GM21515 (cell line): ENCODE data around the gene KCND3.
"Not testable (repeated sequence)": the region's sequence is repeated elsewhere in the genome, so short reads cannot be mapped to it uniquely, and the experiment has no call there.

Experiments used
- ATAC-seq: cut with Tn5 transposase; IDR thresholded peaks from one replicate; pipeline ENCODE4 v1.9.1; 2021; ENCODE audit not compliant: unreplicated experiment

KCND3 gene

GRCh38 chr1:111818546-111818945, 170.9 kb downstream of the KCND3 start:
- ATAC-seq, result no peak

- no peak for ATAC-seq
Observed at GRCh38 chr1:111818081-111818480, 171.4 kb downstream of the KCND3 start.

- ATAC-seq, result no peak
Observed at GRCh38 chr1:111814642-111815041, 174.8 kb downstream of the KCND3 start.

GRCh38 chr1:111814305-111814628, 175.2 kb downstream of the KCND3 start:
- no peak for ATAC-seq

- no peak for ATAC-seq
Observed at GRCh38 chr1:111813440-111814304, 175.8 kb downstream of the KCND3 start.

GRCh38 chr1:111812306-111812705, 177.2 kb downstream of the KCND3 start:
- ATAC-seq, result no peak

GRCh38 chr1:111811891-111812290, 177.6 kb downstream of the KCND3 start:
- ATAC-seq, result no peak

GRCh38 chr1:111805251-111805650, 184.2 kb downstream of the KCND3 start:
- ATAC-seq, result no peak

- no peak for ATAC-seq
Observed at GRCh38 chr1:111804776-111805175, 184.7 kb downstream of the KCND3 start.

GRCh38 chr1:111803951-111804350, 185.5 kb downstream of the KCND3 start:
- no peak for ATAC-seq

GRCh38 chr1:111802984-111803383, 186.5 kb downstream of the KCND3 start:
- ATAC-seq, result no peak

GRCh38 chr1:111802110-111802509, 187.4 kb downstream of the KCND3 start:
- ATAC-seq, result no peak

- no peak for ATAC-seq
Observed at GRCh38 chr1:111801071-111801850, 188.2 kb downstream of the KCND3 start.

- not testable (repeated sequence) for ATAC-seq
Observed at GRCh38 chr1:111799722-111800121, 189.7 kb downstream of the KCND3 start.

- no peak for ATAC-seq
Observed at GRCh38 chr1:111798580-111798979, 190.9 kb downstream of the KCND3 start.

- no peak for ATAC-seq
Observed at GRCh38 chr1:111795401-111795800, 194.1 kb downstream of the KCND3 start.

GRCh38 chr1:111793923-111794322, 195.5 kb downstream of the KCND3 start:
- no peak for ATAC-seq

GRCh38 chr1:111792249-111792648, 197.2 kb downstream of the KCND3 start:
- ATAC-seq, result no peak

- ATAC-seq, result no peak
Observed at GRCh38 chr1:111791776-111792175, 197.7 kb downstream of the KCND3 start.

- no peak for ATAC-seq
Observed at GRCh38 chr1:111789666-111790316, 199.7 kb downstream of the KCND3 start.

GRCh38 chr1:111789142-111789541, 200.3 kb downstream of the KCND3 start:
- no peak for ATAC-seq
